ENCODE results near the gene MYRF. TPM values are rescaled to one million over a fixed set of nuclear protein-coding genes. Genes with fewer than 3 reads are reported as not detected.

MYRF gene
- total RNA-seq, 2 donors from 2014 or later: 7.0 to 13.1 TPM

DNA sequence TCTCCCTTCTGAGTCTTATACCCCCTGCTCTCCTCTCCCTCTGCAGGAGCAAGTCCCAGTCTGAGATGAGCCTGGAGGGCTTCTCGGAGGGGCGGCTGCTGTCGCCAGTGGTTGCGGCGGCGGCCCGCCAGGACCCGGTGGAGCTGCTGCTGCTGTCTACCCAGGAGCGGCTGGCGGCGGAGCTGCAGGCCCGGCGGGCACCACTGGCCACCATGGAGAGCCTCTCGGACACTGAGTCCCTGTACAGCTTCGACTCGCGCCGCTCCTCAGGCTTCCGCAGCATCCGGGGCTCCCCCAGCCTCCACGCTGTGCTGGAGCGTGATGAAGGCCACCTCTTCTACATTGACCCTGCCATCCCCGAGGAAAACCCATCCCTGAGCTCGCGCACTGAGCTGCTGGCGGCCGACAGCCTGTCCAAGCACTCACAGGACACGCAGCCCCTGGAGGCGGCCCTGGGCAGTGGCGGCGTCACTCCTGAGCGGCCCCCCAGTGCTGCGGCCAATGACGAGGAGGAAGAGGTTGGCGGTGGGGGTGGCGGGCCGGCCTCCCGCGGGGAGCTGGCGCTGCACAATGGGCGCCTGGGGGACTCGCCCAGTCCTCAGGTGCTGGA is 8.8 kb upstream of the MYRF start:
- TF ChIP-seq, protein P1, sequence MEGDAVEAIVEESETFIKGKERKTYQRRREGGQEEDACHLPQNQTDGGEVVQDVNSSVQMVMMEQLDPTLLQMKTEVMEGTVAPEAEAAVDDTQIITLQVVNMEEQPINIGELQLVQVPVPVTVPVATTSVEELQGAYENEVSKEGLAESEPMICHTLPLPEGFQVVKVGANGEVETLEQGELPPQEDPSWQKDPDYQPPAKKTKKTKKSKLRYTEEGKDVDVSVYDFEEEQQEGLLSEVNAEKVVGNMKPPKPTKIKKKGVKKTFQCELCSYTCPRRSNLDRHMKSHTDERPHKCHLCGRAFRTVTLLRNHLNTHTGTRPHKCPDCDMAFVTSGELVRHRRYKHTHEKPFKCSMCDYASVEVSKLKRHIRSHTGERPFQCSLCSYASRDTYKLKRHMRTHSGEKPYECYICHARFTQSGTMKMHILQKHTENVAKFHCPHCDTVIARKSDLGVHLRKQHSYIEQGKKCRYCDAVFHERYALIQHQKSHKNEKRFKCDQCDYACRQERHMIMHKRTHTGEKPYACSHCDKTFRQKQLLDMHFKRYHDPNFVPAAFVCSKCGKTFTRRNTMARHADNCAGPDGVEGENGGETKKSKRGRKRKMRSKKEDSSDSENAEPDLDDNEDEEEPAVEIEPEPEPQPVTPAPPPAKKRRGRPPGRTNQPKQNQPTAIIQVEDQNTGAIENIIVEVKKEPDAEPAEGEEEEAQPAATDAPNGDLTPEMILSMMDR (IDR thresholded peaks at IDR 0.05): no peak
- H3K27me3 ChIP-seq: no peaks in the 10 kb centered on the region
- no peak overlapping the region for H3K4me3 ChIP-seq
- H3K4me1 ChIP-seq: peaks cover 0 to 8% of the 10 kb centered on the region in 2 donors
- H3K9me3 ChIP-seq: no peaks in the 10 kb centered on the region
- H3K36me3 ChIP-seq: peaks cover 8% of the 10 kb centered on the region
- no peak for DNase-seq (ENCODE audit: low spot score)
- H3K27ac ChIP-seq: no peak overlapping the region

- H3K36me3 ChIP-seq: peaks cover 8% of the 10 kb centered on the region
- H3K27me3 ChIP-seq: no peaks in the 10 kb centered on the region
- H3K4me1 ChIP-seq: peaks cover 0 to 8% of the 10 kb centered on the region in 2 donors
- TF ChIP-seq, protein P1 (IDR thresholded peaks at IDR 0.05): no peak
- DNase-seq (ENCODE audit: low spot score): no peak
- no peaks in the 10 kb centered on the region for H3K9me3 ChIP-seq
- no peak overlapping the region for H3K4me3 ChIP-seq
- no peak overlapping the region for H3K27ac ChIP-seq
Measured at GRCh38 chr11:61744181-61744580, 8.3 kb upstream of the MYRF start.

- H3K9me3 ChIP-seq: no peaks in the 10 kb centered on the region
- H3K4me1 ChIP-seq: peaks cover 0 to 8% of the 10 kb centered on the region in 2 donors
- peaks cover 8% of the 10 kb centered on the region for H3K36me3 ChIP-seq
- no peak overlapping the region for H3K27ac ChIP-seq
- no peak for DNase-seq (ENCODE audit: low spot score)
- H3K4me3 ChIP-seq: no peak overlapping the region
- H3K27me3 ChIP-seq: no peaks in the 10 kb centered on the region
- TF ChIP-seq, protein P1 (IDR thresholded peaks at IDR 0.05): no peak
Measured at GRCh38 chr11:61744609-61745156, 7.8 kb upstream of the MYRF start.

GRCh38 chr11:61745781-61746441 is 6.5 kb upstream of the MYRF start:
- H3K4me1 ChIP-seq: peaks cover 0 to 8% of the 10 kb centered on the region in 2 donors
- H3K27ac ChIP-seq: no peak overlapping the region
- TF ChIP-seq, protein P1 (IDR thresholded peaks at IDR 0.05): no peak
- peaks cover 8% of the 10 kb centered on the region for H3K36me3 ChIP-seq
- H3K4me3 ChIP-seq: no peak overlapping the region
- H3K9me3 ChIP-seq: no peaks in the 10 kb centered on the region
- H3K27me3 ChIP-seq: no peaks in the 10 kb centered on the region
- no peak for DNase-seq (ENCODE audit: low spot score)

GRCh38 chr11:61746442-61747191 is 5.8 kb upstream of the MYRF start:
- TF ChIP-seq, protein P1 (IDR thresholded peaks at IDR 0.05): no peak
- Histone ChIP-seq H3K4me3 (no peak overlapping the region), H3K4me1 (peaks cover 0 to 8% of the 10 kb centered on the region in 2 donors), H3K36me3 (peaks cover 8% of the 10 kb centered on the region), H3K27me3 (no peaks in the 10 kb centered on the region), H3K9me3 (no peaks in the 10 kb centered on the region), H3K27ac (no peak overlapping the region)
- DNase-seq (ENCODE audit: low spot score): no peak
